A549 (cell line): ENCODE measurements around the gene TMEM205. TPM values are rescaled to one million over a fixed set of nuclear protein-coding genes. Genes with fewer than 3 reads are reported as not detected.

Experiments
- ATAC-seq, 2 experiments: fragments of 200-7000 bp in 1 of 2; fragments of >200 bp in 1 of 2; cut with Nextera tagmentation in 1 of 2; cut with Tn5 transposase in 1 of 2; 3 replicates each; pipeline versions ENCODE4 v1.8.0 to v1.9.1; 2018 to 2020; ENCODE audit warnings: mild to moderate bottlenecking in 1 of 2, moderate library complexity in 1 of 2
- CTCF ChIA-PET: fragments of 300-600 bp; sonication (Branson Sonifier 250); formaldehyde crosslinking; extraction: SDS; loops from one replicate; lab custom pipeline; 2021; ENCODE audit warnings: antibody characterized with exemption, inconsistent platforms; lab: Yijun Ruan, JAX
- POLR2A ChIA-PET: fragments of 350-600 bp; formaldehyde crosslinking; extraction: SDS; loops from one replicate; lab custom pipeline; 2021; ENCODE audit warnings: antibody characterized with exemption, inconsistent platforms; lab: Yijun Ruan, JAX
- DNase-seq, 2 experiments: peaks; one replicate each; pipeline versions ENCODE4 v3.0.0 to v3.0.0-alpha.2; 2011 to 2016; ENCODE audit warnings: low read depth in 1 of 2, low spot score in 1 of 2
- FAIRE-seq: peaks from 2 replicates; lab custom pipeline; 2011; peaks lifted over from hg19 to GRCh38; lab: Jason Lieb, UNC
- H3K27ac ChIP-seq, 2 experiments: fragments of >200 bp; sonication (Bioruptor Twin); formaldehyde crosslinking; 3 replicates each; pipeline ENCODE4 v1.5.1; 2016 to 2017
- H3K4me1 ChIP-seq: fragments of >200 bp; sonication (Bioruptor Twin); formaldehyde crosslinking; 3 replicates; pipeline ENCODE4 v1.6.1; 2016
- H3K4me2 ChIP-seq: fragments of >200 bp; sonication (Bioruptor Twin); formaldehyde crosslinking; 3 replicates; pipeline ENCODE4 v1.6.1; 2016
- H3K4me3 ChIP-seq: fragments of >200 bp; sonication (Bioruptor Twin); formaldehyde crosslinking; 3 replicates; pipeline ENCODE4 v1.5.1; 2016
- H3K9me3 ChIP-seq: fragments of >200 bp; sonication (Bioruptor Twin); formaldehyde crosslinking; 3 replicates; pipeline ENCODE4 v1.6.1; 2016
- ATOH8 ChIP-seq: fragments of 250-450 bp; sonication (Bioruptor Pico); IDR thresholded peaks from 2 replicates; pipeline ENCODE4 v1.5.0; 2020; ENCODE audit warnings: low read depth, mild to moderate bottlenecking, moderate library complexity
- BHLHE40 ChIP-seq: IDR thresholded peaks from 2 replicates; pipeline ENCODE4 v1.6.1; 2012; ENCODE audit warnings: low read depth, low read length, inconsistent platforms
- CEBPB ChIP-seq, 2 experiments: fragments of >200 bp in 1 of 2; sonication (Bioruptor Twin) in 1 of 2; formaldehyde crosslinking in 1 of 2; IDR thresholded peaks; 2 replicates each; pipeline ENCODE4 v1.6.1; 2012 to 2016
- CHD4 ChIP-seq: fragments of 200-600 bp; sonication (generic); IDR thresholded peaks from 2 replicates; pipeline ENCODE4 v1.6.1; 2016; ENCODE audit warnings: antibody characterized with exemption, mild to moderate bottlenecking, borderline replicate concordance
- EHF ChIP-seq: fragments of 250-450 bp; sonication (Bioruptor Pico); IDR thresholded peaks from 2 replicates; pipeline ENCODE4 v1.5.0; 2020; ENCODE audit warnings: mild to moderate bottlenecking
- GATA3 ChIP-seq: IDR thresholded peaks from 2 replicates; pipeline ENCODE4 v1.6.1; 2012; ENCODE audit warnings: borderline replicate concordance
- HES2 ChIP-seq: fragments of >200 bp; sonication (Bioruptor Twin); formaldehyde crosslinking; IDR thresholded peaks from 2 replicates; pipeline ENCODE4 v1.6.1; 2016
- HMGXB4 ChIP-seq: fragments of 250-450 bp; sonication (Bioruptor Pico); IDR thresholded peaks from 2 replicates; pipeline ENCODE4 v1.5.0; 2021; ENCODE audit warnings: mild to moderate bottlenecking, moderate library complexity, borderline replicate concordance
- HOXB13 ChIP-seq: fragments of 250-450 bp; sonication (Bioruptor Pico); IDR thresholded peaks from 2 replicates; pipeline ENCODE4 v1.5.0; 2020; ENCODE audit warnings: low read depth, mild to moderate bottlenecking, moderate library complexity
- HOXB5 ChIP-seq: fragments of 250-450 bp; sonication (Bioruptor Pico); IDR thresholded peaks from 2 replicates; pipeline ENCODE4 v1.5.0; 2020; ENCODE audit warnings: mild to moderate bottlenecking, moderate library complexity
- KDM1A ChIP-seq: fragments of 200-600 bp; sonication (generic); IDR thresholded peaks from 2 replicates; pipeline ENCODE4 v1.6.1; 2016; ENCODE audit warnings: low read depth, mild to moderate bottlenecking
- KDM5A ChIP-seq: fragments of 200-600 bp; sonication (generic); IDR thresholded peaks from 2 replicates; pipeline ENCODE4 v1.6.1; 2016; ENCODE audit warnings: antibody characterized with exemption, mild to moderate bottlenecking
- NFE2L2 ChIP-seq: fragments of 150-350 bp; conservative IDR thresholded peaks from 2 replicates; pipeline ENCODE4 v1.6.1; 2014; ENCODE audit warnings: low read length
- POLR2A ChIP-seq: IDR thresholded peaks from 2 replicates; pipeline ENCODE4 v1.6.1; 2012; ENCODE audit warnings: mild to moderate bottlenecking, low read length
- RARB ChIP-seq: fragments of 250-450 bp; sonication (Bioruptor Pico); IDR thresholded peaks from 2 replicates; pipeline ENCODE4 v1.8.0; 2021; ENCODE audit warnings: mild to moderate bottlenecking, moderate library complexity
- RFX5 ChIP-seq: fragments of 450-650 bp; IDR thresholded peaks from 2 replicates; pipeline ENCODE4 v1.7.1; 2014; ENCODE audit warnings: antibody characterized with exemption, mild to moderate bottlenecking, moderate library complexity
- TFCP2L1 ChIP-seq: fragments of 250-450 bp; sonication (Bioruptor Pico); IDR thresholded peaks from 2 replicates; pipeline ENCODE4 v1.5.0; 2021; ENCODE audit warnings: mild to moderate bottlenecking
- TP53 ChIP-seq: fragments of 250-450 bp; sonication (Bioruptor Pico); IDR thresholded peaks from 2 replicates; pipeline ENCODE4 v1.5.0; 2021; ENCODE audit warnings: mild to moderate bottlenecking, moderate library complexity
- ZFP36 ChIP-seq: fragments of 450-650 bp; IDR thresholded peaks from 2 replicates; pipeline ENCODE4 v1.6.1; 2014; ENCODE audit warnings: borderline replicate concordance; ENCODE audit not compliant: partially characterized antibody
- ZSCAN20 ChIP-seq: fragments of 250-450 bp; sonication (Bioruptor Pico); IDR thresholded peaks from 2 replicates; pipeline ENCODE4 v1.8.0; 2022; ENCODE audit warnings: mild to moderate bottlenecking, moderate library complexity
- WGBS: methylation state at CpG from one replicate; pipeline ENCODE4 v1.1.6; 2017; ENCODE audit errors: missing lambda C conversion rate; 5-methylcytosine and 5-hydroxymethylcytosine counted together
- polyA plus RNA-seq, 4 experiments: library from polyadenylated mRNA; depleted of rRNA in 3 of 4; stranded (reverse); fragments of >200 nt; fragmentation: RNase III in 1 of 4; extraction: RNeasy Plus Mini Kit Qiagen cat#74134 plus additional on column Dnase treatment in 1 of 4; gene quantifications; 2 replicates in 3 of 4; 3 replicates in 1 of 4; pipeline ENCODE4 v1.2.3, GENCODE V29; 2011 to 2017

TMEM205 gene
- polyA plus RNA-seq, 2 of the 4 experiments (the other 2 are of a cell fraction): 91.6 to 183 TPM

- ChIA-PET POLR2A (no interaction called here), CTCF (no interaction called here)
- WGBS: 89% methylated on average over 4 of the region's 4 CpGs
- no peak for FAIRE-seq
- Histone ChIP-seq H3K4me3 (no peak overlapping the region), H3K4me2 (no peak overlapping the region), H3K9me3 (no peaks in the 10 kb centered on the region), H3K27ac (no peak overlapping the region), H3K4me1 (peaks cover 2% of the 10 kb centered on the region; the same call in 2 of the 3 replicates)
- no peak for DNase-seq
- TF ChIP-seq TFCP2L1: no peak
- TF ChIP-seq HOXB13: no peak
- no peak for TF ChIP-seq HOXB5 (CRISPR knock-in tag)
- no peak for TF ChIP-seq HES2
- no peak for TF ChIP-seq BHLHE40
- TF ChIP-seq ZSCAN20 (CRISPR knock-in tag): no peak
- no peak for TF ChIP-seq TP53 (CRISPR knock-in tag)
- no peak for TF ChIP-seq KDM5A
- TF ChIP-seq RFX5: no peak
- TF ChIP-seq EHF (CRISPR knock-in tag): no peak
- TF ChIP-seq NFE2L2: no peak
- TF ChIP-seq GATA3: no peak
- ATAC-seq: no peak
Observed at GRCh38 chr19:11330127-11330526, 15.9 kb downstream of the TMEM205 start.

GRCh38 chr19:11325544-11325943 lies 20.5 kb downstream of the TMEM205 start:
- POLR2A ChIA-PET: no interaction called here
- WGBS: 92% methylated on average over 7 of the region's 7 CpGs
- peaks cover 32% of the 10 kb centered on the region for H3K4me1 ChIP-seq
- CTCF ChIA-PET: interaction anchor here (0.6 to 1.3 kb wide), 3 partner anchors 44 to 157 kb away, joined by 3 to 4 read pairs (median 3); no protein-coding TSS in a partner anchor
- no peak for TF ChIP-seq CHD4
- TF ChIP-seq ATOH8 (CRISPR knock-in tag): no peak
- TF ChIP-seq KDM1A: peak; percentile 67; the same call in 1 of the 2 replicates
- TF ChIP-seq HES2: no peak
- no peak for TF ChIP-seq ZFP36
- no peak for TF ChIP-seq HOXB13
- DNase-seq (no peak), ATAC-seq (no peak), FAIRE-seq (no peak)
- H3K9me3 ChIP-seq: no peaks in the 10 kb centered on the region
- peak overlapping the region; percentile 79 to 89; a peak in 5 of 6 replicates for H3K27ac ChIP-seq
- H3K4me3 ChIP-seq: no peak overlapping the region
- H3K4me2 ChIP-seq: no peak overlapping the region

GRCh38 chr19:11324748-11325389 lies 21.2 kb downstream of the TMEM205 start:
- Histone ChIP-seq H3K27ac (peak overlapping the region; percentile 79 to 89), H3K4me3 (no peak overlapping the region), H3K9me3 (no peaks in the 10 kb centered on the region), H3K4me2 (peak overlapping the region; percentile 68)
- POLR2A ChIA-PET: interaction anchor here (1.0 to 1.9 kb wide), 4 partner anchors 15 to 57 kb away, joined by 4 to 7 read pairs (median 6); partner anchors contain the start of genes CCDC159, RAB3D and TMEM205
- DNase-seq: no peak
- CTCF ChIA-PET: interaction anchor here (0.8 to 1.8 kb wide), 5 partner anchors 29 to 158 kb away, joined by 3 to 6 read pairs (median 4); partner anchors contain the start of gene TSPAN16
- FAIRE-seq: no peak
- TF ChIP-seq HES2: no peak
- TF ChIP-seq POLR2A: no peak
- no peak for TF ChIP-seq HMGXB4
- TF ChIP-seq RARB (CRISPR knock-in tag): no peak
- no peak for TF ChIP-seq TFCP2L1
- no peak for TF ChIP-seq CEBPB (IDR thresholded peaks at IDR 0.05)
- TF ChIP-seq, all 56 proteins: peak for 0
- peak; percentile 25 to 54; a peak in 3 of 6 replicates for ATAC-seq
- peaks cover 33% of the 10 kb centered on the region for H3K4me1 ChIP-seq
- 81% methylated on average over 11 of the region's 17 CpGs for WGBS
